ENCODE data around the gene NDST4.
"Not testable (repeated sequence)": the region's sequence is repeated elsewhere in the genome, so short reads cannot be mapped to it uniquely, and the experiment has no call there.

The NDST4 gene

GRCh38 chr4:114998316-114998715, 115.1 kb downstream of the NDST4 start:
- no peak for TF ChIP-seq SUZ12 (IDR thresholded peaks at IDR 0.05; ENCODE audit: extremely low read depth, insufficient read depth, insufficient read length)
- TF ChIP-seq ZNF274 (IDR thresholded peaks at IDR 0.05; ENCODE audit: low read depth, low read length), result no peak
- TF ChIP-seq YY1 (IDR thresholded peaks at IDR 0.05; ENCODE audit: insufficient read depth, insufficient read length), result no peak
- Histone ChIP-seq H3K9me3 (ENCODE audit: insufficient read depth, low read length) (no peaks in the 10 kb centered on the region), H3K9ac (ENCODE audit: insufficient read length, low read depth) (no peak overlapping the region), H3K4me3 (ENCODE audit: insufficient read length, low read depth) (no peak overlapping the region), H3K27me3 (ENCODE audit: insufficient read depth, insufficient read length) (no peaks in the 10 kb centered on the region), H3K4me1 (ENCODE audit: insufficient read depth, insufficient read length) (no peaks in the 10 kb centered on the region), H3K36me3 (ENCODE audit: insufficient read depth, insufficient read length, low read length) (no peaks in the 10 kb centered on the region)
- DNase-seq (ENCODE audit: low read depth, low spot score), result no peak

GRCh38 chr4:114997576-114998247, 115.7 kb downstream of the NDST4 start:
- no peak for DNase-seq (ENCODE audit: low read depth, low spot score)
- no peaks in the 10 kb centered on the region for H3K36me3 ChIP-seq (ENCODE audit: insufficient read depth, insufficient read length, low read length)
- no peaks in the 10 kb centered on the region for H3K9me3 ChIP-seq (ENCODE audit: insufficient read depth, low read length)
- no peak overlapping the region for H3K9ac ChIP-seq (ENCODE audit: insufficient read length, low read depth)
- no peaks in the 10 kb centered on the region for H3K4me1 ChIP-seq (ENCODE audit: insufficient read depth, insufficient read length)
- H3K27me3 ChIP-seq (ENCODE audit: insufficient read depth, insufficient read length), result no peaks in the 10 kb centered on the region
- TF ChIP-seq YY1 (IDR thresholded peaks at IDR 0.05; ENCODE audit: insufficient read depth, insufficient read length), result no peak
- TF ChIP-seq ZNF274 (IDR thresholded peaks at IDR 0.05; ENCODE audit: low read depth, low read length), result no peak
- no peak overlapping the region for H3K4me3 ChIP-seq (ENCODE audit: insufficient read length, low read depth)

DNA sequence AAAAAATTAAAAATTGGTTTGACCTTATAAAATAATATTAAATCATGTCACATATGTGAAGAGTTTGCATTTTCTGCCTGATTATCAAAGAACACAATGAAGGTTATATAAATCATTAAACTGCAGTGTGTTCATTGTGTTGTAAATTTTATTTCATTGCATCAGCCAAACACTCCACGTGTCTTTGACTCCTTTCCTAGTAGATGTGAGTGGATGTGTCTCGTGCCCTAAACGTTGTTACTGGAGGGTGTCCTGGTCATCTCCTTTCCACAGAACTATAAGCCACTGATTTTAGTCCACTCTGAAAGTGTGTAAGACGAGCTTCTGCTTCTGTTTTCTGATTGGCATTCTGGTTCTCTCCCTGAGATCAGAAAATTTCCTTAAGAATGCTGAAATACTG, 127.3 kb downstream of the NDST4 start:
- Histone ChIP-seq H3K4me3 (ENCODE audit: insufficient read length, low read depth) (no peak overlapping the region), H3K36me3 (ENCODE audit: insufficient read depth, insufficient read length, low read length) (no peaks in the 10 kb centered on the region), H3K27me3 (ENCODE audit: insufficient read depth, insufficient read length) (no peaks in the 10 kb centered on the region), H3K4me1 (ENCODE audit: insufficient read depth, insufficient read length) (no peaks in the 10 kb centered on the region), H3K9ac (ENCODE audit: insufficient read length, low read depth) (no peak overlapping the region), H3K9me3 (ENCODE audit: insufficient read depth, low read length) (peaks cover 10% of the 10 kb centered on the region; the same call in 1 of the 2 replicates)
- no peak for TF ChIP-seq YY1 (IDR thresholded peaks at IDR 0.05; ENCODE audit: insufficient read depth, insufficient read length)
- no peak for TF ChIP-seq ZNF274 (IDR thresholded peaks at IDR 0.05; ENCODE audit: low read depth, low read length)
- no peak for TF ChIP-seq SUZ12 (IDR thresholded peaks at IDR 0.05; ENCODE audit: extremely low read depth, insufficient read depth, insufficient read length)
- DNase-seq (ENCODE audit: low read depth, low spot score), result no peak

DNA sequence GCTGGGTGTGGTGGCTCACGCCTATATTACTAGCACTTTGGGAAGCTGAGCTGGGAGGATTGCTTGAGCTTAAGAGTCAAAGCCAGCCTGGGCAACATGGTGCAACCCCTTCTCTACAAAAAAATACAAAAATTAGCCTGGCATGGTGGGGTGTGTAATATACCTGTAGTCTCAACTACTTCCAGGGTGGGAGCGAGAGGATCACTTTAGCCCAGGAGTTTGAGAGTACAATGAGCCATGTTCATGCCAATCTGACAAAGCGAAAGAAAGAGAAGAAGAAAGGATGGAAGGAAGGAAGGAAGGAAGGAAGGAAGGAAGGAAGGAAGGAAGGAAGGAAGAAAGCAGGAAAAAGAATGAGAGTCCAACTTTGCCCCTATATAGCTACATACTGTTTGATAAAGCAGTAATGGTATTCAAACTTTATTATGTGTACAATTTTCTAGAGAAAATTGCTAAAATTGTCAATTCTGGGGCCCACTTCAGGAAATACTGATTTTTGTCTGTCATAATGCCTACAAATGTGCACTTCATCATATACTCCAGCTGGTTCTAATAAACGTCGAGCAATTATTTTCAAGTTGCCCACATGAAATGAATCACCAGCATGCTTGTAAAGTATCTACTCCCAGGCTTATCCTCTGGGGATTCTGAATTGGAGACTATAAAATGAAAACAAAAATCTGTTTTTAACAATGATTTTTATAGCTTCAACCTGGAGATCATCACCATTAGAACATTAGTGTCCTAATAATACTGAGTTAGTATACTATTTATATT, 132.3 kb downstream of the NDST4 start:
- no peak for DNase-seq (ENCODE audit: low read depth, low spot score)
- no peaks in the 10 kb centered on the region for H3K4me1 ChIP-seq (ENCODE audit: insufficient read depth, insufficient read length)

GRCh38 chr4:114980399-114980798, 133.0 kb downstream of the NDST4 start:
- H3K4me1 ChIP-seq (ENCODE audit: insufficient read depth, insufficient read length); DNase-seq (ENCODE audit: low read depth, low spot score); H3K9ac ChIP-seq (ENCODE audit: insufficient read length, low read depth); H3K27me3 ChIP-seq (ENCODE audit: insufficient read depth, insufficient read length); H3K4me3 ChIP-seq (ENCODE audit: insufficient read length, low read depth); H3K36me3 ChIP-seq (ENCODE audit: insufficient read depth, insufficient read length, low read length): not testable (repeated sequence)
- peaks cover 10% of the 10 kb centered on the region; the same call in 1 of the 2 replicates for H3K9me3 ChIP-seq (ENCODE audit: insufficient read depth, low read length)

More for the DNA sequence above, 132.3 kb downstream of the NDST4 start:
- peaks cover 10% of the 10 kb centered on the region; the same call in 1 of the 2 replicates for H3K9me3 ChIP-seq (ENCODE audit: insufficient read depth, low read length)
- H3K36me3 ChIP-seq (ENCODE audit: insufficient read depth, insufficient read length, low read length), result no peaks in the 10 kb centered on the region
- H3K27me3 ChIP-seq (ENCODE audit: insufficient read depth, insufficient read length), result no peaks in the 10 kb centered on the region
- TF ChIP-seq YY1 (IDR thresholded peaks at IDR 0.05; ENCODE audit: insufficient read depth, insufficient read length) (no peak), SUZ12 (IDR thresholded peaks at IDR 0.05; ENCODE audit: extremely low read depth, insufficient read depth, insufficient read length) (no peak), ZNF274 (IDR thresholded peaks at IDR 0.05; ENCODE audit: low read depth, low read length) (no peak)
- H3K9ac ChIP-seq (ENCODE audit: insufficient read length, low read depth), result no peak overlapping the region
- H3K4me3 ChIP-seq (ENCODE audit: insufficient read length, low read depth), result no peak overlapping the region

- no peaks in the 10 kb centered on the region for H3K9me3 ChIP-seq (ENCODE audit: insufficient read depth, low read length)
- TF ChIP-seq ZNF274 (IDR thresholded peaks at IDR 0.05; ENCODE audit: low read depth, low read length), result no peak
- TF ChIP-seq YY1 (IDR thresholded peaks at IDR 0.05; ENCODE audit: insufficient read depth, insufficient read length), result no peak
- no peak for TF ChIP-seq SUZ12 (IDR thresholded peaks at IDR 0.05; ENCODE audit: extremely low read depth, insufficient read depth, insufficient read length)
Measured at GRCh38 chr4:114976901-114977300, 136.5 kb downstream of the NDST4 start.

GRCh38 chr4:114964026-114964425, 149.4 kb downstream of the NDST4 start:
- Histone ChIP-seq H3K9ac (ENCODE audit: insufficient read length, low read depth) (no peak overlapping the region), H3K27me3 (ENCODE audit: insufficient read depth, insufficient read length) (no peaks in the 10 kb centered on the region), H3K9me3 (ENCODE audit: insufficient read depth, low read length) (no peaks in the 10 kb centered on the region), H3K36me3 (ENCODE audit: insufficient read depth, insufficient read length, low read length) (no peaks in the 10 kb centered on the region), H3K4me1 (ENCODE audit: insufficient read depth, insufficient read length) (no peaks in the 10 kb centered on the region), H3K4me3 (ENCODE audit: insufficient read length, low read depth) (no peak overlapping the region)
- no peak for DNase-seq (ENCODE audit: low read depth, low spot score)
- TF ChIP-seq SUZ12 (IDR thresholded peaks at IDR 0.05; ENCODE audit: extremely low read depth, insufficient read depth, insufficient read length) (no peak), YY1 (IDR thresholded peaks at IDR 0.05; ENCODE audit: insufficient read depth, insufficient read length) (no peak), ZNF274 (IDR thresholded peaks at IDR 0.05; ENCODE audit: low read depth, low read length) (no peak)

More at GRCh38 chr4:114976901-114977300, 136.5 kb downstream of the NDST4 start:
- no peak overlapping the region for H3K9ac ChIP-seq (ENCODE audit: insufficient read length, low read depth)
- no peaks in the 10 kb centered on the region for H3K27me3 ChIP-seq (ENCODE audit: insufficient read depth, insufficient read length)
- H3K36me3 ChIP-seq (ENCODE audit: insufficient read depth, insufficient read length, low read length), result no peaks in the 10 kb centered on the region
- no peaks in the 10 kb centered on the region for H3K4me1 ChIP-seq (ENCODE audit: insufficient read depth, insufficient read length)
- H3K4me3 ChIP-seq (ENCODE audit: insufficient read length, low read depth), result no peak overlapping the region
- no peak for DNase-seq (ENCODE audit: low read depth, low spot score)
